ENCODE data around the gene PCNT.

GRCh38 chr21:46457801-46458314 is 133.9 kb downstream of the PCNT start:
- TF ChIP-seq CTCF (IDR thresholded peaks at IDR 0.05) (no peak), EP300 (IDR thresholded peaks at IDR 0.05) (no peak)
